GM23338 (cell line): Measurements from ENCODE around the gene ANGPT4.

Experiments
- CREB1 ChIP-seq: fragments of 250-450 bp; sonication (Bioruptor Pico); IDR thresholded peaks from 2 replicates; pipeline ENCODE4 v1.5.0; 2020; ENCODE audit warnings: low read depth, mild to moderate bottlenecking, moderate library complexity
- CTCF ChIP-seq, 2 experiments: fragments of 200-600 bp in 1 of 2; sonication (generic) in 1 of 2; conservative IDR thresholded peaks; 2 replicates each; pipeline versions ENCODE4 v1.5.1 to v1.6.1; 2016 to 2017; ENCODE audit warnings: antibody characterized with exemption in 2 of 2, low read depth in 2 of 2, mild to moderate bottlenecking in 2 of 2, moderate library complexity in 1 of 2
- ETS1 ChIP-seq: IDR thresholded peaks from 2 replicates; pipeline ENCODE4 v1.6.1; 2016; ENCODE audit warnings: antibody characterized with exemption
- EZH2 ChIP-seq: fragments of 200-600 bp; sonication (generic); IDR thresholded peaks from one replicate; pipeline ENCODE4 v1.8.0; 2017; ENCODE audit warnings: antibody characterized with exemption, mild to moderate bottlenecking, low read depth; ENCODE audit not compliant: unreplicated experiment
- EZH2phosphoT487 ChIP-seq: fragments of 200-600 bp; sonication (generic); IDR thresholded peaks from one replicate; pipeline ENCODE4 v1.8.1; 2018; ENCODE audit warnings: antibody characterized with exemption; ENCODE audit not compliant: unreplicated experiment
- JUNB ChIP-seq: IDR thresholded peaks from one replicate; pipeline ENCODE4 v1.6.1; 2016; ENCODE audit warnings: antibody characterized with exemption; ENCODE audit not compliant: unreplicated experiment
- NANOG ChIP-seq: IDR thresholded peaks from 2 replicates; pipeline ENCODE4 v1.6.1; 2016; ENCODE audit warnings: antibody characterized with exemption, borderline replicate concordance
- POLR2AphosphoS5 ChIP-seq: IDR thresholded peaks from 2 replicates; pipeline ENCODE4 v1.6.1; 2016; ENCODE audit warnings: antibody characterized with exemption, low read depth
- REST ChIP-seq: IDR thresholded peaks from one replicate; pipeline ENCODE4 v1.6.1; 2018; ENCODE audit warnings: antibody characterized with exemption; ENCODE audit not compliant: unreplicated experiment
- ZNF114 ChIP-seq: fragments of 250-450 bp; sonication (Bioruptor Pico); IDR thresholded peaks from 2 replicates; pipeline ENCODE4 v1.5.0; 2020; ENCODE audit warnings: mild to moderate bottlenecking, moderate library complexity
- ZNF331 ChIP-seq: fragments of 250-450 bp; sonication (Bioruptor Pico); IDR thresholded peaks from 2 replicates; pipeline ENCODE4 v1.5.0; 2020; ENCODE audit warnings: low read depth, mild to moderate bottlenecking, moderate library complexity
- ZNF462 ChIP-seq: fragments of 250-450 bp; sonication (Bioruptor Pico); IDR thresholded peaks from 2 replicates; pipeline ENCODE4 v1.5.0; 2020; ENCODE audit warnings: mild to moderate bottlenecking, moderate library complexity

GRCh38 chr20:829551-829950, 86.6 kb downstream of the ANGPT4 start:
- TF ChIP-seq EZH2phosphoT487 = no peak
- no peak for TF ChIP-seq POLR2AphosphoS5
- TF ChIP-seq CREB1 (CRISPR knock-in tag) = no peak
- no peak for TF ChIP-seq CTCF (conservative IDR thresholded peaks at IDR 0.05; ENCODE audit: low read depth in 2 of 2)
- TF ChIP-seq REST = no peak
- TF ChIP-seq JUNB = no peak
- no peak for TF ChIP-seq ZNF331
- TF ChIP-seq ETS1 = no peak
- no peak for TF ChIP-seq EZH2
- TF ChIP-seq ZNF114 = no peak
- no peak for TF ChIP-seq ZNF462 (CRISPR knock-in tag)
- no peak for TF ChIP-seq NANOG
